ENCODE data around the gene PLD3. TPM values are rescaled to one million over a fixed set of nuclear protein-coding genes. Genes with fewer than 3 reads are reported as not detected.

PLD3 gene
- total RNA-seq (2022; extraction: Qiagen RNA extraction), result 241 to 289 TPM (median 258 TPM) in 5 replicates

GRCh38 chr19:40348125-40348913, at the start of gene PLD3, which contains the start of gene C19orf47:
Gene PLD3, plus strand, starts transcription at chr19:40348695. Its CDS starts 17,789 bp downstream, at chr19:40366484.
Gene C19orf47, minus strand, starts transcription at chr19:40348397. Its CDS starts 6,540 bp downstream, at chr19:40341857.

GRCh38 chr19:40390084-40390742, 41.7 kb downstream of the PLD3 start, which contains the start of gene HIPK4:
Gene HIPK4, minus strand, starts transcription at chr19:40390181. Its CDS starts 279 bp downstream, at chr19:40389902.

GRCh38 chr19:40413291-40413845, 64.9 kb downstream of the PLD3 start, which contains the start of gene PRX:
Gene PRX, minus strand, starts transcription at chr19:40413378. Its CDS starts 5,446 bp downstream, at chr19:40407932.

GRCh38 chr19:40425450-40426287, 77.2 kb downstream of the PLD3 start, which contains the start of gene SERTAD1:
Gene SERTAD1, minus strand, starts transcription at chr19:40425992. Its CDS starts 2,446 bp downstream, at chr19:40423546.

Other genes starting within 250 kb of the PLD3 start
- gene MAP3K10, start 157.3 kb upstream of the PLD3 start, total RNA-seq (2022; extraction: Qiagen RNA extraction), result 14.0 to 16.4 TPM (median 14.8 TPM) in 5 replicates
- 0.16 to 0.79 TPM (median 0.45 TPM) in 5 replicates for gene TTC9B, start 130.3 kb upstream of the PLD3 start, total RNA-seq (2022; extraction: Qiagen RNA extraction)
- gene CCNP, start 122.0 kb upstream of the PLD3 start, total RNA-seq (2022; extraction: Qiagen RNA extraction), result 0.16 to 0.32 TPM (median 0.29 TPM) in 4 of 5 replicates, not detected in the other
- 146 to 181 TPM (median 173 TPM) in 5 replicates for gene AKT2, start 63.4 kb upstream of the PLD3 start, total RNA-seq (2022; extraction: Qiagen RNA extraction)
- gene C19orf47, start 298 bp upstream of the PLD3 start, total RNA-seq (2022; extraction: Qiagen RNA extraction), result 27.3 to 32.5 TPM (median 29.2 TPM) in 5 replicates
- 0.22 to 0.32 TPM (median 0.30 TPM) in 5 replicates for gene HIPK4, start 41.5 kb downstream of the PLD3 start, total RNA-seq (2022; extraction: Qiagen RNA extraction)
- 1.2 to 1.6 TPM (median 1.4 TPM) in 5 replicates for gene PRX, start 64.7 kb downstream of the PLD3 start, total RNA-seq (2022; extraction: Qiagen RNA extraction)
- gene SERTAD1, start 77.3 kb downstream of the PLD3 start, total RNA-seq (2022; extraction: Qiagen RNA extraction), result 22.6 to 39.9 TPM (median 30.9 TPM) in 5 replicates
- gene SERTAD3, start 95.6 kb downstream of the PLD3 start, total RNA-seq (2022; extraction: Qiagen RNA extraction), result 38.2 to 45.6 TPM (median 44.2 TPM) in 5 replicates
- 239 to 357 TPM (median 312 TPM) in 5 replicates for gene BLVRB, start 117.0 kb downstream of the PLD3 start, total RNA-seq (2022; extraction: Qiagen RNA extraction)
- 0.55 to 0.76 TPM (median 0.72 TPM) in 5 replicates for gene SPTBN4, start 118.3 kb downstream of the PLD3 start, total RNA-seq (2022; extraction: Qiagen RNA extraction)
- 101 to 139 TPM (median 131 TPM) in 5 replicates for gene SHKBP1, start 228.2 kb downstream of the PLD3 start, total RNA-seq (2022; extraction: Qiagen RNA extraction)